SK-N-SH (cell line): Measurements from ENCODE around the gene ITGB6. TPM values are rescaled to one million over a fixed set of nuclear protein-coding genes. Genes with fewer than 3 reads are reported as not detected.

Source experiments
- CTCF ChIA-PET: fragments of 300-600, 350-600 bp; formaldehyde crosslinking; extraction: SDS; loops from one replicate; lab custom pipeline; 2021; lab: Yijun Ruan, JAX
- POLR2A ChIA-PET: fragments of 350-600 bp; sonication (Branson Sonifier 250); formaldehyde crosslinking; extraction: SDS; loops from one replicate; lab custom pipeline; 2020; ENCODE audit warnings: antibody characterized with exemption, inconsistent platforms; lab: Yijun Ruan, JAX
- DNase-seq: peaks from one replicate; pipeline ENCODE4 v3.0.0; 2012
- H2AFZ ChIP-seq: fragments of 200-600 bp; sonication (generic); 2 replicates; pipeline ENCODE4 v1.8.1; 2016; ENCODE audit warnings: antibody characterized with exemption, mild to moderate bottlenecking, low read depth
- H3F3A ChIP-seq: fragments of 200-600 bp; sonication (generic); replicated peaks from 2 replicates; pipeline ENCODE3; 2016; ENCODE audit warnings: antibody characterized with exemption, mild to moderate bottlenecking; ENCODE audit not compliant: insufficient read depth
- H3K27ac ChIP-seq, 2 experiments: fragments of 200-500 bp in 1 of 2; fragments of 200-600 bp in 1 of 2; sonication (Bioruptor generic) in 1 of 2; sonication (generic), shearing (Covaris generic) in 1 of 2; 2 replicates each; pipeline versions ENCODE4 v1.5.1 to v1.6.1; 2014 to 2016; ENCODE audit warnings: low read depth in 2 of 2, inconsistent platforms in 1 of 2, low read length in 1 of 2, mild to moderate bottlenecking in 1 of 2, mixed read lengths in 1 of 2
- H3K27me3 ChIP-seq: fragments of 200-600 bp; sonication (generic), shearing (Covaris generic); 2 replicates; pipeline ENCODE4 v1.6.1; 2016; ENCODE audit warnings: mixed run types; ENCODE audit not compliant: insufficient read depth
- H3K36me3 ChIP-seq, 2 experiments: fragments of 200-500 bp in 1 of 2; fragments of 200-600 bp in 1 of 2; sonication (Bioruptor generic) in 1 of 2; sonication (generic) in 1 of 2; replicated peaks in 1 of 2; 2 replicates each; pipeline versions ENCODE3 to v1.5.1; 2014 to 2016; ENCODE audit warnings: low read length in 1 of 2, mild to moderate bottlenecking in 1 of 2; ENCODE audit not compliant: insufficient read depth in 2 of 2, control insufficient read depth in 1 of 2
- H3K4me1 ChIP-seq, 2 experiments: fragments of 200-500 bp in 1 of 2; fragments of 200-600 bp in 1 of 2; sonication (Bioruptor generic) in 1 of 2; sonication (generic), shearing (Covaris generic) in 1 of 2; 2 replicates each; pipeline versions ENCODE4 v1.5.1 to v1.6.1; 2014 to 2016; ENCODE audit warnings: low read depth in 1 of 2, low read length in 1 of 2, mixed run types in 1 of 2; ENCODE audit not compliant: insufficient read depth in 2 of 2, control insufficient read depth in 1 of 2
- H3K4me2 ChIP-seq: fragments of 200-600 bp; sonication (generic), shearing (Covaris generic); 2 replicates; pipeline ENCODE4 v1.6.1; 2017; ENCODE audit warnings: mixed run types
- H3K4me3 ChIP-seq, 2 experiments: fragments of 200-500 bp in 1 of 2; fragments of 200-600 bp in 1 of 2; sonication (Bioruptor generic) in 1 of 2; sonication (generic), shearing (Covaris generic) in 1 of 2; 2 replicates each; pipeline versions ENCODE4 v1.5.1 to v1.8.1; 2014 to 2016; ENCODE audit warnings: low read depth in 2 of 2, inconsistent platforms in 1 of 2, low read length in 1 of 2, mild to moderate bottlenecking in 1 of 2, mixed read lengths in 1 of 2, moderate library complexity in 1 of 2
- H3K79me2 ChIP-seq: fragments of 200-600 bp; sonication (generic); 2 replicates; pipeline ENCODE4 v1.8.1; 2017; ENCODE audit warnings: mild to moderate bottlenecking; ENCODE audit not compliant: insufficient read depth
- H3K9ac ChIP-seq: fragments of 200-600 bp; sonication (generic); 2 replicates; pipeline ENCODE4 v1.6.1; 2017; ENCODE audit warnings: mixed run types
- H3K9me2 ChIP-seq: fragments of 200-600 bp; sonication (generic); 2 replicates; pipeline ENCODE4 v1.6.1; 2017; ENCODE audit warnings: mixed run types
- H3K9me3 ChIP-seq: fragments of 200-600 bp; sonication (generic); 2 replicates; pipeline ENCODE4 v1.6.1; 2017; ENCODE audit warnings: mixed run types, mild to moderate bottlenecking, moderate library complexity
- H4K20me1 ChIP-seq: fragments of 200-600 bp; sonication (generic); 2 replicates; pipeline ENCODE4 v1.6.1; 2017; ENCODE audit warnings: mild to moderate bottlenecking, mixed run types; ENCODE audit not compliant: insufficient read depth
- ELF1 ChIP-seq: IDR thresholded peaks from 2 replicates; pipeline ENCODE4 v1.4.0; 2012
- EP300 ChIP-seq, 2 experiments: IDR thresholded peaks; 2 replicates each; pipeline versions ENCODE4 v1.4.0 to v1.6.1; 2012; ENCODE audit warnings: borderline replicate concordance in 1 of 2, low read depth in 1 of 2, low read length in 1 of 2
- EZH2phosphoT487 ChIP-seq: fragments of 200-600 bp; sonication (generic); IDR thresholded peaks from 2 replicates; pipeline ENCODE4 v1.6.1; 2017; ENCODE audit warnings: low read depth, mixed run types, mild to moderate bottlenecking, antibody characterized with exemption, moderate library complexity, borderline replicate concordance
- FOSL2 ChIP-seq: IDR thresholded peaks from 2 replicates; pipeline ENCODE4 v1.4.0; 2012; ENCODE audit warnings: low read depth, mild to moderate bottlenecking, moderate library complexity, borderline replicate concordance
- GABPA ChIP-seq: IDR thresholded peaks from 2 replicates; pipeline ENCODE4 v1.4.0; 2012; ENCODE audit warnings: low read depth, mild to moderate bottlenecking
- MEF2A ChIP-seq: IDR thresholded peaks from 2 replicates; pipeline ENCODE4 v1.4.0; 2012; ENCODE audit warnings: low read depth, borderline replicate concordance
- NFIC ChIP-seq: IDR thresholded peaks from 2 replicates; pipeline ENCODE4 v1.4.0; 2012; ENCODE audit warnings: borderline replicate concordance
- NRF1 ChIP-seq: IDR thresholded peaks from 2 replicates; pipeline ENCODE4 v1.6.1; 2012; ENCODE audit warnings: low read depth, mild to moderate bottlenecking, low read length
- RAD21 ChIP-seq: IDR thresholded peaks from 2 replicates; pipeline ENCODE4 v1.6.1; 2012; ENCODE audit warnings: mild to moderate bottlenecking, low read length
- RXRA ChIP-seq: IDR thresholded peaks from 2 replicates; pipeline ENCODE4 v1.4.0; 2012; ENCODE audit warnings: low read depth, mild to moderate bottlenecking, borderline replicate concordance
- SIN3A ChIP-seq: IDR thresholded peaks from 2 replicates; pipeline ENCODE4 v1.6.1; 2012; ENCODE audit warnings: low read depth, mild to moderate bottlenecking, low read length, moderate library complexity, borderline replicate concordance
- TEAD4 ChIP-seq: IDR thresholded peaks from 2 replicates; pipeline ENCODE4 v1.4.0; 2012; ENCODE audit warnings: mild to moderate bottlenecking, borderline replicate concordance; ENCODE audit not compliant: insufficient read depth
- YY1 ChIP-seq: IDR thresholded peaks from 2 replicates; pipeline ENCODE4 v1.4.0; 2012; ENCODE audit warnings: low read depth, mild to moderate bottlenecking
- WGBS: methylation state at CpG from one replicate; pipeline ENCODE4 v1.1.6; 2017; ENCODE audit warnings: low lambda C conversion rate; 5-methylcytosine and 5-hydroxymethylcytosine counted together
- polyA plus RNA-seq, 3 experiments: library from polyadenylated mRNA; depleted of rRNA; stranded (reverse); fragments of >200 nt; gene quantifications; 2 replicates each; pipeline ENCODE4 v1.2.3, GENCODE V29; 2012
- TF ChIP-seq, protein P1 (sequence below): fragments of 150-350 bp; IDR thresholded peaks from 2 replicates; pipeline ENCODE4 v1.6.1; 2017; ENCODE audit warnings: antibody characterized with exemption, low read length, low read depth, borderline replicate concordance
- TF ChIP-seq, protein P2 (sequence below): fragments of 200-600 bp; sonication (generic); IDR thresholded peaks from 2 replicates; pipeline ENCODE4 v1.6.1; 2017; ENCODE audit warnings: antibody characterized with exemption, mild to moderate bottlenecking, moderate library complexity
- TF ChIP-seq, protein P3 (sequence below): IDR thresholded peaks from 2 replicates; pipeline ENCODE4 v1.4.0; 2012; ENCODE audit warnings: low read depth, borderline replicate concordance
- TF ChIP-seq, protein P4 (sequence below): IDR thresholded peaks from 2 replicates; pipeline ENCODE4 v1.4.0; 2012; ENCODE audit warnings: low read depth
- TF ChIP-seq, protein P5 (sequence below): fragments of 150-350 bp; IDR thresholded peaks from 2 replicates; pipeline ENCODE4 v1.6.1; 2016; ENCODE audit warnings: mild to moderate bottlenecking, low read depth, low read length

The ITGB6 gene
- polyA plus RNA-seq, 1 of the 3 experiments (the other 2 are of a cell fraction): 0.10 TPM

DNA sequence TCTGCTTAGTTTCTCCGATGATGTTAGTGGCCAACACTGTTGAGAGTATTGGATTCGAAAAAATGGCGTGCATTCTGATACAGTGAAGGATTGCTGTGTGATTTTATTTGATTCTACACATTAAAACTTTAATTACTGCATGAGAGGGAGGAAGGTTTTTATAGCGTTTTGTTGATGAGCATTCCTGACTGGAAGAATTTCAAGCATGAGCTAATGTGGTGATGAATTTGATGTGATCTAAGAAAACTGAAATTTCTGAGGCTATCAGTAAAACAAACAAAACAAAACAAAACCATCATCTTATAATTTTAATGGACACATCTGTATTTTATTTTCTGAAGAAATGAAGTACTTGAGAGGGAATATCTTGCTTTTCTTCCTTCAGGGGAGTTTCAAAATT lies 59.6 kb downstream of the ITGB6 start:
- Histone ChIP-seq H3K9ac (no peak overlapping the region), H3K9me3 (no peaks in the 10 kb centered on the region), H3K4me2 (peak overlapping the region; percentile 38), H3K9me2 (no peaks in the 10 kb centered on the region), H3K36me3 (no peaks in the 10 kb centered on the region), H3K27ac (peak overlapping the region; percentile 43 to 63; a peak in 3 of 4 replicates), H3K79me2 (no peaks in the 10 kb centered on the region), H4K20me1 (no peaks in the 10 kb centered on the region), H3K4me3 (no peak overlapping the region; a peak in 1 of 4 replicates), H2AFZ (peak overlapping the region; percentile 4; the same call in 1 of the 2 replicates), H3F3A (peaks cover 21% of the 10 kb centered on the region), H3K27me3 (no peaks in the 10 kb centered on the region), H3K4me1 (peaks cover 0 to 13% of the 10 kb centered on the region in 2 experiments; a peak in 2 of 4 replicates)
- TF ChIP-seq, protein P1, sequence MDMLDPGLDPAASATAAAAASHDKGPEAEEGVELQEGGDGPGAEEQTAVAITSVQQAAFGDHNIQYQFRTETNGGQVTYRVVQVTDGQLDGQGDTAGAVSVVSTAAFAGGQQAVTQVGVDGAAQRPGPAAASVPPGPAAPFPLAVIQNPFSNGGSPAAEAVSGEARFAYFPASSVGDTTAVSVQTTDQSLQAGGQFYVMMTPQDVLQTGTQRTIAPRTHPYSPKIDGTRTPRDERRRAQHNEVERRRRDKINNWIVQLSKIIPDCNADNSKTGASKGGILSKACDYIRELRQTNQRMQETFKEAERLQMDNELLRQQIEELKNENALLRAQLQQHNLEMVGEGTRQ: no peak
- no peak for TF ChIP-seq FOSL2
- no peak for TF ChIP-seq TEAD4
- no peak for TF ChIP-seq NRF1
- TF ChIP-seq ELF1: no peak
- TF ChIP-seq MEF2A: no peak
- no peak for TF ChIP-seq EP300 (IDR thresholded peaks at IDR 0.05; ENCODE audit: borderline replicate concordance in 1 of 2, low read depth in 1 of 2, low read length in 1 of 2)
- no peak for TF ChIP-seq RAD21
- TF ChIP-seq NFIC: no peak
- TF ChIP-seq, protein P2, sequence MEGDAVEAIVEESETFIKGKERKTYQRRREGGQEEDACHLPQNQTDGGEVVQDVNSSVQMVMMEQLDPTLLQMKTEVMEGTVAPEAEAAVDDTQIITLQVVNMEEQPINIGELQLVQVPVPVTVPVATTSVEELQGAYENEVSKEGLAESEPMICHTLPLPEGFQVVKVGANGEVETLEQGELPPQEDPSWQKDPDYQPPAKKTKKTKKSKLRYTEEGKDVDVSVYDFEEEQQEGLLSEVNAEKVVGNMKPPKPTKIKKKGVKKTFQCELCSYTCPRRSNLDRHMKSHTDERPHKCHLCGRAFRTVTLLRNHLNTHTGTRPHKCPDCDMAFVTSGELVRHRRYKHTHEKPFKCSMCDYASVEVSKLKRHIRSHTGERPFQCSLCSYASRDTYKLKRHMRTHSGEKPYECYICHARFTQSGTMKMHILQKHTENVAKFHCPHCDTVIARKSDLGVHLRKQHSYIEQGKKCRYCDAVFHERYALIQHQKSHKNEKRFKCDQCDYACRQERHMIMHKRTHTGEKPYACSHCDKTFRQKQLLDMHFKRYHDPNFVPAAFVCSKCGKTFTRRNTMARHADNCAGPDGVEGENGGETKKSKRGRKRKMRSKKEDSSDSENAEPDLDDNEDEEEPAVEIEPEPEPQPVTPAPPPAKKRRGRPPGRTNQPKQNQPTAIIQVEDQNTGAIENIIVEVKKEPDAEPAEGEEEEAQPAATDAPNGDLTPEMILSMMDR: no peak
- no peak for TF ChIP-seq GABPA
- ChIA-PET POLR2A (no interaction called here), CTCF (interaction anchor here (2.6 kb wide), 1 partner anchor 31 kb away, joined by 9 read pairs; no protein-coding TSS in a partner anchor)
- no peak for DNase-seq
- 76% methylated on average over 4 of the region's 4 CpGs for WGBS

DNA sequence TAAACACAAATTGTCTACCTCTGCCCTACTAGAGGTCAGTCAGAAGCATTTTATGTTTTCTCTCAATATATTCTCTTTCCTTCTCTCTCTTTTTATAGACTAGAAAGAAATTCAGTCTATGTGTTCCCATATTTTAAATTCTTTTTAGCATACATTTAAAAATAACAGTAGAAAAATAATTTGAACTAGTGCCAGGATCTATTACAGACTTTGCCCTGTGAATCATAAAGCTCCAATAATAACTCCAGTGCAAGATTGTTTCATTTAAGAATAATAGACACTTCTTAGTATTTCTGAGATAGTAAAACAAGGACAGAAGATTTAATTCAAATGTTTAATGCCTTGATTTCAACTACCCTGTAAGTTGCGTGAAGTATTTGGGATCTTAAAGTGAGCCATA lies 60.1 kb downstream of the ITGB6 start:
- POLR2A ChIA-PET: no interaction called here
- Histone ChIP-seq H3K27ac (peak overlapping the region; percentile 39 to 63; a peak in 3 of 4 replicates), H3K79me2 (no peaks in the 10 kb centered on the region), H3K4me1 (peaks cover 0 to 13% of the 10 kb centered on the region in 2 experiments; a peak in 2 of 4 replicates), H2AFZ (peak overlapping the region; percentile 4; the same call in 1 of the 2 replicates), H3K36me3 (no peaks in the 10 kb centered on the region), H3F3A (peaks cover 21% of the 10 kb centered on the region), H3K9ac (no peak overlapping the region), H3K4me3 (no peak overlapping the region; a peak in 1 of 4 replicates), H3K9me2 (no peaks in the 10 kb centered on the region), H3K27me3 (no peaks in the 10 kb centered on the region), H4K20me1 (no peaks in the 10 kb centered on the region), H3K4me2 (peak overlapping the region; percentile 38), H3K9me3 (no peaks in the 10 kb centered on the region)
- DNase-seq: no peak
- CTCF ChIA-PET: interaction anchor here (2.6 kb wide), 1 partner anchor 31 kb away, joined by 9 read pairs; no protein-coding TSS in a partner anchor
- WGBS: 88% methylated on average over 1 of the region's 1 CpG
- TF ChIP-seq SIN3A: no peak
- TF ChIP-seq, protein P3, sequence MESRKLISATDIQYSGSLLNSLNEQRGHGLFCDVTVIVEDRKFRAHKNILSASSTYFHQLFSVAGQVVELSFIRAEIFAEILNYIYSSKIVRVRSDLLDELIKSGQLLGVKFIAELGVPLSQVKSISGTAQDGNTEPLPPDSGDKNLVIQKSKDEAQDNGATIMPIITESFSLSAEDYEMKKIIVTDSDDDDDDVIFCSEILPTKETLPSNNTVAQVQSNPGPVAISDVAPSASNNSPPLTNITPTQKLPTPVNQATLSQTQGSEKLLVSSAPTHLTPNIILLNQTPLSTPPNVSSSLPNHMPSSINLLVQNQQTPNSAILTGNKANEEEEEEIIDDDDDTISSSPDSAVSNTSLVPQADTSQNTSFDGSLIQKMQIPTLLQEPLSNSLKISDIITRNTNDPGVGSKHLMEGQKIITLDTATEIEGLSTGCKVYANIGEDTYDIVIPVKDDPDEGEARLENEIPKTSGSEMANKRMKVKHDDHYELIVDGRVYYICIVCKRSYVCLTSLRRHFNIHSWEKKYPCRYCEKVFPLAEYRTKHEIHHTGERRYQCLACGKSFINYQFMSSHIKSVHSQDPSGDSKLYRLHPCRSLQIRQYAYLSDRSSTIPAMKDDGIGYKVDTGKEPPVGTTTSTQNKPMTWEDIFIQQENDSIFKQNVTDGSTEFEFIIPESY: no peak
- no peak for TF ChIP-seq FOSL2
- TF ChIP-seq, protein P4, sequence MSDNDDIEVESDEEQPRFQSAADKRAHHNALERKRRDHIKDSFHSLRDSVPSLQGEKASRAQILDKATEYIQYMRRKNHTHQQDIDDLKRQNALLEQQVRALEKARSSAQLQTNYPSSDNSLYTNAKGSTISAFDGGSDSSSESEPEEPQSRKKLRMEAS: no peak
- TF ChIP-seq TEAD4: no peak
- TF ChIP-seq RXRA: no peak
- TF ChIP-seq NFIC: peak; percentile 24; the same call in 1 of the 2 replicates
- TF ChIP-seq, protein P2: no peak
- TF ChIP-seq EZH2phosphoT487: no peak
- no peak for TF ChIP-seq MEF2A
- TF ChIP-seq YY1: no peak
- TF ChIP-seq, protein P5, sequence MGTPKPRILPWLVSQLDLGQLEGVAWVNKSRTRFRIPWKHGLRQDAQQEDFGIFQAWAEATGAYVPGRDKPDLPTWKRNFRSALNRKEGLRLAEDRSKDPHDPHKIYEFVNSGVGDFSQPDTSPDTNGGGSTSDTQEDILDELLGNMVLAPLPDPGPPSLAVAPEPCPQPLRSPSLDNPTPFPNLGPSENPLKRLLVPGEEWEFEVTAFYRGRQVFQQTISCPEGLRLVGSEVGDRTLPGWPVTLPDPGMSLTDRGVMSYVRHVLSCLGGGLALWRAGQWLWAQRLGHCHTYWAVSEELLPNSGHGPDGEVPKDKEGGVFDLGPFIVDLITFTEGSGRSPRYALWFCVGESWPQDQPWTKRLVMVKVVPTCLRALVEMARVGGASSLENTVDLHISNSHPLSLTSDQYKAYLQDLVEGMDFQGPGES: no peak
